Measurements from ENCODE around the gene IL22RA1. TPM values are rescaled to one million over a fixed set of nuclear protein-coding genes. Genes with fewer than 3 reads are reported as not detected.

Gene IL22RA1
- total and polyA plus RNA-seq, 10 of the 15 experiments (the other 5 are each of a cell fraction or from before 2014, with no cell fraction given), result not detected

DNA sequence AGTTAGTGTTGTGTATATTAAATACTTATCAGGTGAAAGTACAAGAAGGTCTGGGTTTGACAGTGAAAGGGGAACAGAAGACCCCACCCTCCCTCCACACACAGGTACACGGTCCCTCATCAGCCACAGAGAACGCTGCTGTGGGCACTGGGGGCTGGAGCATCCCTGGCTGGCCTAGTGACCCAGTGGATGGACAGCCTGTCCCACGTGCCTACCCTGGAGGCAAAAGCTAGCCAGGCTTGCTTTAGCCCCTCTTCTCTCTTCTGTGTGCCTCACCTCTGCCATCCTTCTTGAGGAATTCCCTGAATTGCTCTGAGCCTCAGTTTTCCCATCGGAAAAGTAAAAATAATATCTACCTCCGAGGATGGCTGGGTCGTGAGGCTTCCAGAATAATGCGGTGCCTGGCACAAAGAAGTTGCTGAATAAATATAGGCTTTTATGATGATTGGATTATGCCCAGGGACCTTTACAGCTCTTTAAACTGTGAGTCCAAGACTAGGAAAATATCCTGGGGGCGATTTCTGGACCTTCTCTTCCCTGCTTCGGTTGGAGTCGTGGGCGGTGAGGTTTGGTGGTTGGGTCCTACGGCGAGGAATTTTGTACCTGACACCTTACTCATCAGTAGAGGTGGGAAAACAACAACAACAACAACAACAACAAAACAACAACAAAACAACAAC lies 43.2 kb upstream of the IL22RA1 start (continued):
- TF ChIP-seq NFYB (IDR thresholded peaks at IDR 0.05; ENCODE audit: insufficient read depth, low read depth, low read length) (no peak), TCF3 (IDR thresholded peaks at IDR 0.05; ENCODE audit: borderline replicate concordance, insufficient read depth, low read depth, low read length) (no peak), SUPT20H (IDR thresholded peaks at IDR 0.05; ENCODE audit: borderline replicate concordance, control insufficient read depth, low read depth, low read length) (no peak), SIN3A (IDR thresholded peaks at IDR 0.05; ENCODE audit: low read depth, low read length) (no peak), ZNF217 (IDR thresholded peaks at IDR 0.05) (no peak)
- TF ChIP-seq, protein P1, sequence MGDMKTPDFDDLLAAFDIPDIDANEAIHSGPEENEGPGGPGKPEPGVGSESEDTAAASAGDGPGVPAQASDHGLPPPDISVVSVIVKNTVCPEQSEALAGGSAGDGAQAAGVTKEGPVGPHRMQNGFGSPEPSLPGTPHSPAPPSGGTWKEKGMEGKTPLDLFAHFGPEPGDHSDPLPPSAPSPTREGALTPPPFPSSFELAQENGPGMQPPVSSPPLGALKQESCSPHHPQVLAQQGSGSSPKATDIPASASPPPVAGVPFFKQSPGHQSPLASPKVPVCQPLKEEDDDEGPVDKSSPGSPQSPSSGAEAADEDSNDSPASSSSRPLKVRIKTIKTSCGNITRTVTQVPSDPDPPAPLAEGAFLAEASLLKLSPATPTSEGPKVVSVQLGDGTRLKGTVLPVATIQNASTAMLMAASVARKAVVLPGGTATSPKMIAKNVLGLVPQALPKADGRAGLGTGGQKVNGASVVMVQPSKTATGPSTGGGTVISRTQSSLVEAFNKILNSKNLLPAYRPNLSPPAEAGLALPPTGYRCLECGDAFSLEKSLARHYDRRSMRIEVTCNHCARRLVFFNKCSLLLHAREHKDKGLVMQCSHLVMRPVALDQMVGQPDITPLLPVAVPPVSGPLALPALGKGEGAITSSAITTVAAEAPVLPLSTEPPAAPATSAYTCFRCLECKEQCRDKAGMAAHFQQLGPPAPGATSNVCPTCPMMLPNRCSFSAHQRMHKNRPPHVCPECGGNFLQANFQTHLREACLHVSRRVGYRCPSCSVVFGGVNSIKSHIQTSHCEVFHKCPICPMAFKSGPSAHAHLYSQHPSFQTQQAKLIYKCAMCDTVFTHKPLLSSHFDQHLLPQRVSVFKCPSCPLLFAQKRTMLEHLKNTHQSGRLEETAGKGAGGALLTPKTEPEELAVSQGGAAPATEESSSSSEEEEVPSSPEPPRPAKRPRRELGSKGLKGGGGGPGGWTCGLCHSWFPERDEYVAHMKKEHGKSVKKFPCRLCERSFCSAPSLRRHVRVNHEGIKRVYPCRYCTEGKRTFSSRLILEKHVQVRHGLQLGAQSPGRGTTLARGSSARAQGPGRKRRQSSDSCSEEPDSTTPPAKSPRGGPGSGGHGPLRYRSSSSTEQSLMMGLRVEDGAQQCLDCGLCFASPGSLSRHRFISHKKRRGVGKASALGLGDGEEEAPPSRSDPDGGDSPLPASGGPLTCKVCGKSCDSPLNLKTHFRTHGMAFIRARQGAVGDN (IDR thresholded peaks at IDR 0.05), result no peak
- TF ChIP-seq, protein P2, sequence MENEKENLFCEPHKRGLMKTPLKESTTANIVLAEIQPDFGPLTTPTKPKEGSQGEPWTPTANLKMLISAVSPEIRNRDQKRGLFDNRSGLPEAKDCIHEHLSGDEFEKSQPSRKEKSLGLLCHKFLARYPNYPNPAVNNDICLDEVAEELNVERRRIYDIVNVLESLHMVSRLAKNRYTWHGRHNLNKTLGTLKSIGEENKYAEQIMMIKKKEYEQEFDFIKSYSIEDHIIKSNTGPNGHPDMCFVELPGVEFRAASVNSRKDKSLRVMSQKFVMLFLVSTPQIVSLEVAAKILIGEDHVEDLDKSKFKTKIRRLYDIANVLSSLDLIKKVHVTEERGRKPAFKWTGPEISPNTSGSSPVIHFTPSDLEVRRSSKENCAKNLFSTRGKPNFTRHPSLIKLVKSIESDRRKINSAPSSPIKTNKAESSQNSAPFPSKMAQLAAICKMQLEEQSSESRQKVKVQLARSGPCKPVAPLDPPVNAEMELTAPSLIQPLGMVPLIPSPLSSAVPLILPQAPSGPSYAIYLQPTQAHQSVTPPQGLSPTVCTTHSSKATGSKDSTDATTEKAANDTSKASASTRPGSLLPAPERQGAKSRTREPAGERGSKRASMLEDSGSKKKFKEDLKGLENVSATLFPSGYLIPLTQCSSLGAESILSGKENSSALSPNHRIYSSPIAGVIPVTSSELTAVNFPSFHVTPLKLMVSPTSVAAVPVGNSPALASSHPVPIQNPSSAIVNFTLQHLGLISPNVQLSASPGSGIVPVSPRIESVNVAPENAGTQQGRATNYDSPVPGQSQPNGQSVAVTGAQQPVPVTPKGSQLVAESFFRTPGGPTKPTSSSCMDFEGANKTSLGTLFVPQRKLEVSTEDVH (IDR thresholded peaks at IDR 0.05; ENCODE audit: low read depth, partially characterized antibody), result no peak
